NCI-H748 (cell line): ENCODE data around the gene EEF1A2.

Experiments
- DNase-seq: peaks from one replicate; lab custom pipeline; 2025; ENCODE audit not compliant: unreplicated experiment; lab: John Stamatoyannopoulos, UW

EEF1A2 gene

GRCh38 chr20:63537525-63538203, 38.8 kb upstream of the EEF1A2 start:
- DNase-seq = peak; percentile 73

- DNase-seq = no peak
These were observed 38.2 kb upstream of the EEF1A2 start, which contains the start of gene PTK6 for GRCh38 chr20:63536997-63537524. Gene PTK6 (minus strand): TSS chr20:63537376. CDS start chr20:63537314, 62 bp downstream.

GRCh38 chr20:63536241-63536977, 37.5 kb upstream of the EEF1A2 start:
- no peak for DNase-seq

- no peak for DNase-seq
These were observed 36.2 kb upstream of the EEF1A2 start for GRCh38 chr20:63534831-63535651.

- DNase-seq = no peak
These were observed 35.5 kb upstream of the EEF1A2 start for GRCh38 chr20:63534427-63534830.

GRCh38 chr20:63533871-63534393, 35.0 kb upstream of the EEF1A2 start:
- no peak for DNase-seq

GRCh38 chr20:63533388-63533787, 34.5 kb upstream of the EEF1A2 start:
- no peak for DNase-seq

- DNase-seq = no peak
These were observed 33.6 kb upstream of the EEF1A2 start for GRCh38 chr20:63532449-63532971.

DNA sequence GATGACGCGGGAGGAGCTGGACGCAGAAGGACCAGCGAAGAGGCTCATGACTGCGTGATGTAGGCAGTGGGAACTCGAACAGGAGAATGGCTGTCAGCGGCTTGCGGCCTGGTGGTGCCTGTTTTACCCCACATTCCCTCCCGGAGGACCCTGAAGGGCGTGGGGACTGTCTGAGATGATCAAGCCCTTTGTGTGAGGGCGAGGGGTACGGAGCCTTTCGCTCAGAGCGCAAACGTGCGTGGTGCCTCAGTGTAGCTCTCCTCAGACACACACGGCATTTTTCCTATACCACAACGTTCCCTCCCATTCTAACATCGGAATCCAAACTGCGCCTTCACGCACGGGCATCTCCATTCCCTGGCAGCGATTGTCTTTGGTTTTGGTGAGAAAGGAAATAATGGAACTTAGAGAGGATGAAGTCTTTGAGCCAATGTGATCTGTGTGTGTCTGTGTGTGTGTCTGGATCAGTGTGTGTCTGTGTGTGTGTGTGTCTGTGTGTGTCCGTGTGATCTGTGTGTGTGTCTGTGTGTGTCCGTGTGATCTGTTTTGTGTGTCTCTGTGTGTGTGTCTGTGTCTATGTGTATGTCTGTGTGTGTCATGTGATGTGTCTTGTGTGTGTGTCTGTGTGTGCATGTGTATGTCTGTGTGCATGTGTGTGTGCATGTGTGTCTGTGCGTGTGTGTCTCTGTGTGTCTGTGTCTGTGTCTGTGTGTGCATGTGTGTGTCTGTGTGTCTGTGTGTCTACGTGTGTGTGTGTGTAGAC, 33.0 kb upstream of the EEF1A2 start:
- no peak for DNase-seq

GRCh38 chr20:63530788-63531160, 31.9 kb upstream of the EEF1A2 start:
- DNase-seq = no peak

DNA sequence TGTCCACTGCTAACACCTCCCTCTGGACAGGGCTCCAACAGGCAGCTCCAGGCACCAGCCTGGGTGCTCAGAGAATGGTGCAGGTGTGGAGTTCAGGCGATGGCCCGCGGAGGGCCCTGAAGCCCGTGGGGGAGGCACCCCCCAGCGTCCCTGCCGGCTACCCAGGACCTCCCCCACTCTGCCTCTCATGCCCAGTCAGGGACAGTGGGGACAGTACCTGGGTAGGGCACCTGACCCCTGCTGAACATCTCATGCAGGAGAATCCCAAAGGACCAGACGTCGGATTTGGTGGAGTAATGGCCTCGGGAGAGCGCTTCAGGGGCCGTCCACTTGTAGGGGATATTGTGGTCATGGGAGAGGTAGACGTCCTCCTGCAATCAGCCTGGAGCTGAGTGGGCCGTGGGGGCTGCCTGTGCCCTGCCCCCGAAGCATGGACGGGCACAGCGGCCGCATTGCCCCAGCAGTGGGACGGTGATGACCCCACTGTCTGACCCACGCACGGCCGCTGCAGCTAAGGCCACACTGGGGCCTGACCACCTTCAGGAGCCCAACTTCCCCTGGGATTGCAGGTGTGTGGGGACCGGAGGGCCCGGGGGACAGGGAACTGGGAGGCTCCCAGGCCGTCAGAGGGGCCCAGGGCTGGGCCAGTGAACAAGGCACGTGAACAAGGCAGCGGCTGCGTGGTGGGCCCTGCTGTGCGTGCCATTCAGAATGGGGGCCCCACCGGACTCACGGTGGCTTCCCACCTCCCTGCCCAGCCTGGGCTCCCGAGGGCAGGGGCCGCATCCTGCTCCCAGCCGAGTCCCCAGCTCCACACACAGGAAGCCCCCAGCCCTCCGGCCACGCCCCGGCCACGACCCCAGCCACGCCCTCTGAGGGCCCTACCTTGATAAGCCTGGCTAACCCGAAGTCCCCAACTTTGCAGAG, 31.2 kb upstream of the EEF1A2 start:
- DNase-seq = no peak

DNA sequence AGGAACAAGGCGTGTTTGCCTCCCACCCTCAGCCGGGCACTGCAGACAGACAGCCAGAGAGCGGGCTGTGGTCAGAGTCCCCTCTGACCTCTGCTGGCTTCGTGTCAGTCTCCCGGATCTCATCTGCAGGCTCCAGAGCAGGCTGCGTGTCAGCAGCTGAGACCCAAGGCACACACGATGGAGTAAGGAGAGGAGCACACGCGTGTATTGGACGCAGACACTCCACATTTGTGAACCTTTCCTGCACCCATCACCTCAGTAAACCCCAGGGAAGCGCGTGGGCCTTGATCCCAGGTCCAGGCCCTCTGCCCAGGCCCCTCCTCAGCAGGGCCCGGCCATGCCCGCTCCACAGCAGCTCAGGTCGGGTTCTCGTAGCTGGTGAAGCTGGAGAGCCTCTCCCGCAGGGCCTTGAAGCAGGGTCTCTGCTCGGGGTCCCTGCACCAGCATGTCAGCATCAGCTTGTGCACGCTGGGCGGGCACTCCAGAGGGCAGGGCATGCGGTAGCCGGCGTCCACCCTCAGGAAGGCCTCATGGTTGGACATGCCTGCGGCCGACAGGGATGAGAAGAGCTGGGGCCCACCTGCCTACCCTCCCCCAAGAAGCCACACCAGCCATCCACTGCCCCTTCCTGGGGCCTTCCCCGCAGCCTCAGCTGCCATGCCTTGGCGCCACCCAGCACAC, 30.4 kb upstream of the EEF1A2 start:
- DNase-seq = no peak

DNA sequence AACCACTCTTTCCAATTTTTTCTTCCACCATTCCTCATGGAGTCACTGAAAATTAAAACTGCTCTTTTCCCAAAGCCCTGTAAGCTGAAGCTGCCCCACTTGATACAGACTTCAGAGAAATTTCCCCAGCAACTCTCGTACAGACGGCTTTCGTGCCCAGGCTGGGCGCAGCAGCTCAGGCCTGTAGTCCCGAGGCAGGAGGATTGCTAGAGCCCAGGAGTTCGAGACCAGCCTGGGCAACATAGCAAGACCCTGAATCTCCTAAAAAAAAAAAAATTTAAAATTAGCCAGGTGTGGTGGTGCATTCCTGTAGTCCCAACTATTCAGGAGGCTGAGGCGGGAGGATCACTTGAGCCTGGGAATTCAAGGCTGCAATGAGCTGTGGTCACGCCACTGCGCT, 28.3 kb upstream of the EEF1A2 start:
- DNase-seq = no peak

DNA sequence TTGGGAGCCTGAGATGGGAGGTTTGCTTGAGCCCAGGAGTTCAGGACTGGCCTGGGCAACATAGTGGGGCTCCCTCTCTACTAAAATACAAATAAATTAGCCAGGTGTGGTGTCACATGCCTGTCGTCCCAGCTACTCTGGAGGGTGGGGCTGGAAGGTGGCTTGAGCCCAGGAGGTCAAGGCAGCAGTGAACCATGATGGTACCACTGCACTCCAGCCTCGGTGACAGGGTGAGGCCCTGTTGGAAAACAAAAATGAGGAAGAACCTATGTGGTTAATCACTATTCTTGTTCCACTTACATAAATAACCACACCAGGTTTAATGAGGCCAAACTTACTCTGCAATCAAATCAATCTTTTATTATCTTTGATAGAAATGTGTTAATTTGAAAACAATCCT, 27.1 kb upstream of the EEF1A2 start:
- peak; percentile 14 for DNase-seq

- DNase-seq = no peak
These were observed 26.3 kb upstream of the EEF1A2 start for GRCh38 chr20:63525185-63525584.

DNA sequence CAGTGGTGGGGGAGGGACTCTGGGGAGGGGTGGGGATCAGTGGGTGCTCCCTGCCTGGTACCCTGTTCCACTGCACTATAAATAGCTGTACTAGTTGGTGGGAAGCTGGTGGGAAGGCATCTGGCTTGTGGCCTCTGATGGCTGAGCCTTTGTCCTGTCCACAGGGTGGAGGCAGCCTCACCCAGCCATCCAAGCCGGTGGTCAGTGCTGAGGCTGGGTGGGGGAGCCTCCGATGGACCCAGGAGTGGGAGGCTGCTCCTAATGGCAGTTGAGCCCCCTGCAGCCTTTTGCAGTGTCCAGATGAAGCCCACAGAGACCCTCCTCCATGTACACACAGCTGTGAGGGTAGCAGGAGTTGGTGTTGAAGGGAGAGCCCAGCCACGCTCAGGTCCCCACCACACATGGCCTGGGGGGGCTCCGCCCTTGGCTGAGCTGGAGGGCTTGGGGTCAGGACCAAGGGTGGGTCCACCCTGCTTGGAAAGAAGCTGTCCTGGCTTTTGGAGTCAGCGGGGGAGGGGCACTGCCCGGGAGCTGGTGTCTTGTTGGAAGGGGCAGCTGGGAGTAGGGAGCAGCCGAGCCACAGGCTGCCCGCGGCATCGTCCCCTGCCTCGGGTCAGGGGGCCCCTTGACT, 24.2 kb upstream of the EEF1A2 start:
- no peak for DNase-seq

- no peak for DNase-seq
These were observed 23.4 kb upstream of the EEF1A2 start for GRCh38 chr20:63522091-63522868.
